ENCODE results near the gene KRT33B. TPM values are rescaled to one million over a fixed set of nuclear protein-coding genes. Genes with fewer than 3 reads are reported as not detected.

The KRT33B gene
- total and polyA plus RNA-seq, 10 of the 15 experiments (the other 5 are each of a cell fraction or from before 2014, with no cell fraction given), result not detected

- no peaks in the 10 kb centered on the region for H3K4me1 ChIP-seq (ENCODE audit: control insufficient read depth, insufficient read depth, low read length)
- H3K4me2 ChIP-seq (ENCODE audit: control insufficient read depth, insufficient read depth), result no peak overlapping the region
Measured at GRCh38 chr17:41324180-41325075, 45.2 kb downstream of the KRT33B start.

More at GRCh38 chr17:41324180-41325075, 45.2 kb downstream of the KRT33B start:
- POLR2A ChIA-PET, result no interaction called here
- Histone ChIP-seq H3K4me3 (no peak overlapping the region), H3K9me3 (replicated peaks; ENCODE audit: control insufficient read depth, insufficient read depth, low read length) (no peaks in the 10 kb centered on the region; the same call in 2 of the 3 replicates), H3K36me3 (ENCODE audit: control insufficient read depth in 2 of 2, insufficient read depth in 2 of 2, low read length in 1 of 2) (no peaks in the 10 kb centered on the region), H3K79me2 (ENCODE audit: control insufficient read depth, insufficient read depth, low read length) (no peaks in the 10 kb centered on the region), H3K27ac (ENCODE audit: control insufficient read depth, insufficient read depth) (no peak overlapping the region), H4K20me1 (ENCODE audit: control insufficient read depth, insufficient read depth) (no peaks in the 10 kb centered on the region), H3K9ac (ENCODE audit: control insufficient read depth, insufficient read depth, low read length) (no peak overlapping the region), H2AFZ (ENCODE audit: control insufficient read depth, low read depth, low read length) (no peak overlapping the region), H3K27me3 (replicated peaks in 1 of 2; ENCODE audit: control insufficient read depth in 2 of 2, insufficient read depth in 2 of 2, low read length in 1 of 2) (no peaks in the 10 kb centered on the region; a peak in 1 of 4 replicates)
- intact Hi-C loops (cut with micrococcal nuclease; ENCODE audit: unreplicated experiment) (loop anchor here (10.0 kb wide), 1 partner anchor 700 kb away; no protein-coding TSS in a partner anchor), in situ Hi-C loops (cut with MboI) (loop anchor here (5.0 kb wide), 1 partner anchor 412 kb away; no protein-coding TSS in a partner anchor)
- SMC1A ChIA-PET (ENCODE audit: uncharacterized antibody, unreplicated experiment), result no interaction called here
- WGBS (ENCODE audit: insufficient coverage, insufficient replicate concordance, low lambda C conversion rate, missing lambda C conversion rate), result 15% methylated on average over 16 of the region's 16 CpGs
- RAD21 ChIA-PET (ENCODE audit: unreplicated experiment), result no interaction called here
- TF ChIP-seq CTCF (IDR thresholded peaks at IDR 0.05 in 2 of 3, conservative IDR thresholded peaks at IDR 0.05 in 1 of 3; ENCODE audit: control insufficient read depth in 2 of 3, extremely low read depth in 1 of 3, insufficient read depth in 1 of 3, low read depth in 3 of 3, low read length in 3 of 3), result peak in 1 of 3 experiments; percentile 6; a peak in 1 of 6 replicates
- TF ChIP-seq SPI1 (IDR thresholded peaks at IDR 0.05; ENCODE audit: borderline replicate concordance, insufficient read depth, low read depth, low read length), result no peak
- no peak for DNase-seq (ENCODE audit: low read depth, low spot score)
- CTCF ChIA-PET, result no interaction called here
- BruUV-seq (replicated peaks), result no TSS peak
- no peak for FAIRE-seq
- no peak for ATAC-seq

Measured in GM12878 (cell line).